ENCODE data around the gene TRHDE. TPM values are rescaled to one million over a fixed set of nuclear protein-coding genes. Genes with fewer than 3 reads are reported as not detected.

The TRHDE gene
- polyA plus RNA-seq, 1 donor from 2014 or later: 20.6 TPM

- no peaks in the 10 kb centered on the region for H3K27me3 ChIP-seq (ENCODE audit: insufficient read depth, low read depth, low read length)
- TF ChIP-seq MXI1 (conservative IDR thresholded peaks at IDR 0.05; ENCODE audit: poor library complexity, severe bottlenecking): no peak
- TF ChIP-seq RAD21 (conservative IDR thresholded peaks at IDR 0.05): no peak
- TF ChIP-seq EZH2 (IDR thresholded peaks at IDR 0.05; ENCODE audit: borderline replicate concordance, insufficient read depth, low read length, poor library complexity, severe bottlenecking): no peak
- TF ChIP-seq REST (IDR thresholded peaks at IDR 0.05; ENCODE audit: borderline replicate concordance): no peak
- no peak for TF ChIP-seq EP300 (conservative IDR thresholded peaks at IDR 0.05; ENCODE audit: poor library complexity, severe bottlenecking)
- TF ChIP-seq POLR2AphosphoS5 (IDR thresholded peaks at IDR 0.05): no peak
- no peak for TF ChIP-seq SMC3 (conservative IDR thresholded peaks at IDR 0.05; ENCODE audit: poor library complexity)
- no peak for TF ChIP-seq TAF1 (IDR thresholded peaks at IDR 0.05; ENCODE audit: low read depth)
- TF ChIP-seq CTCF (IDR thresholded peaks at IDR 0.05; ENCODE audit: poor library complexity, severe bottlenecking): no peak
- H3K36me3 ChIP-seq (ENCODE audit: insufficient read depth, low read length): no peaks in the 10 kb centered on the region
- H3F3A ChIP-seq (ENCODE audit: insufficient read depth, low read length, poor library complexity, severe bottlenecking): no peaks in the 10 kb centered on the region
- no peaks in the 10 kb centered on the region for H3K79me2 ChIP-seq (replicated peaks; ENCODE audit: insufficient read depth, low read length)
- no peak overlapping the region for H2AFZ ChIP-seq (ENCODE audit: low read depth, low read length)
- no peaks in the 10 kb centered on the region for H3K9me2 ChIP-seq (ENCODE audit: insufficient read depth, low read length)
- H3K4me3 ChIP-seq (ENCODE audit: low read length): no peak overlapping the region
- H3K4me2 ChIP-seq (ENCODE audit: low read length): no peak overlapping the region
- no peak overlapping the region for H3K27ac ChIP-seq (ENCODE audit: low read length)
- H4K20me1 ChIP-seq (ENCODE audit: insufficient read depth): no peaks in the 10 kb centered on the region
- no peak overlapping the region for H3K9ac ChIP-seq (ENCODE audit: low read length)
- H3K9me3 ChIP-seq (ENCODE audit: low read length): no peaks in the 10 kb centered on the region
Measured at GRCh38 chr12:72234886-72235285, 37.3 kb upstream of the TRHDE start.

GRCh38 chr12:72236071-72236705 lies 36.0 kb upstream of the TRHDE start:
- Histone ChIP-seq H3K9me3 (ENCODE audit: low read length) (no peaks in the 10 kb centered on the region), H3K79me2 (replicated peaks; ENCODE audit: insufficient read depth, low read length) (no peaks in the 10 kb centered on the region), H3K9ac (ENCODE audit: low read length) (peak overlapping the region; percentile 24), H3K4me3 (ENCODE audit: low read length) (no peak overlapping the region), H3K36me3 (ENCODE audit: insufficient read depth, low read length) (no peaks in the 10 kb centered on the region), H2AFZ (ENCODE audit: low read depth, low read length) (no peak overlapping the region), H3K4me2 (ENCODE audit: low read length) (peak overlapping the region; percentile 1), H3K27ac (ENCODE audit: low read length) (peak overlapping the region; percentile 58), H3K27me3 (ENCODE audit: insufficient read depth, low read depth, low read length) (no peaks in the 10 kb centered on the region), H4K20me1 (ENCODE audit: insufficient read depth) (no peaks in the 10 kb centered on the region), H3K9me2 (ENCODE audit: insufficient read depth, low read length) (no peaks in the 10 kb centered on the region), H3F3A (ENCODE audit: insufficient read depth, low read length, poor library complexity, severe bottlenecking) (no peaks in the 10 kb centered on the region)
- no peak for TF ChIP-seq TAF1 (IDR thresholded peaks at IDR 0.05; ENCODE audit: low read depth)
- TF ChIP-seq REST (IDR thresholded peaks at IDR 0.05; ENCODE audit: borderline replicate concordance): no peak
- TF ChIP-seq EP300 (conservative IDR thresholded peaks at IDR 0.05; ENCODE audit: poor library complexity, severe bottlenecking): peak; percentile 93
- no peak for TF ChIP-seq SMC3 (conservative IDR thresholded peaks at IDR 0.05; ENCODE audit: poor library complexity)
- no peak for TF ChIP-seq RAD21 (conservative IDR thresholded peaks at IDR 0.05)
- peak; percentile 21 for TF ChIP-seq POLR2AphosphoS5 (IDR thresholded peaks at IDR 0.05)
- TF ChIP-seq MXI1 (conservative IDR thresholded peaks at IDR 0.05; ENCODE audit: poor library complexity, severe bottlenecking): no peak
- no peak for TF ChIP-seq CTCF (IDR thresholded peaks at IDR 0.05; ENCODE audit: poor library complexity, severe bottlenecking)
- no peak for TF ChIP-seq EZH2 (IDR thresholded peaks at IDR 0.05; ENCODE audit: borderline replicate concordance, insufficient read depth, low read length, poor library complexity, severe bottlenecking)
